Dendritic cell treated with granulocyte-macrophage colony-stimulating factor and Interleukin-4, amounts not matched to agents 40 ng/mL and 50 ng/mL, for 4 days (primary cell): ENCODE data around the gene CNN3.
"Not testable (repeated sequence)": the region's sequence is repeated elsewhere in the genome, so short reads cannot be mapped to it uniquely, and the experiment has no call there.

ENCODE experiments used
- H3K27ac Mint-ChIP-seq: one replicate; pipeline ENCODE4 v1.8.0; 2022; ENCODE audit warnings: mild to moderate bottlenecking, mixed read lengths
- H3K27me3 Mint-ChIP-seq: one replicate; pipeline ENCODE4 v1.8.0; 2022; ENCODE audit warnings: mild to moderate bottlenecking, mixed read lengths
- H3K36me3 Mint-ChIP-seq: one replicate; pipeline ENCODE4 v1.8.0; 2022; ENCODE audit warnings: low read depth, mixed read lengths
- H3K4me1 Mint-ChIP-seq: one replicate; pipeline ENCODE4 v1.8.0; 2022; ENCODE audit warnings: low read depth, mixed read lengths
- H3K4me3 Mint-ChIP-seq: one replicate; pipeline ENCODE4 v1.8.0; 2022; ENCODE audit warnings: mild to moderate bottlenecking, moderate library complexity, mixed read lengths
- H3K9me3 Mint-ChIP-seq: one replicate; pipeline ENCODE4 v1.8.0; 2022; ENCODE audit warnings: mixed read lengths
- intact Hi-C: fragments of 100-400 bp; cut with micrococcal nuclease; formaldehyde crosslinking; loops from one replicate; pipeline ENCODE4 v1.15.0; 2022

Gene CNN3

DNA sequence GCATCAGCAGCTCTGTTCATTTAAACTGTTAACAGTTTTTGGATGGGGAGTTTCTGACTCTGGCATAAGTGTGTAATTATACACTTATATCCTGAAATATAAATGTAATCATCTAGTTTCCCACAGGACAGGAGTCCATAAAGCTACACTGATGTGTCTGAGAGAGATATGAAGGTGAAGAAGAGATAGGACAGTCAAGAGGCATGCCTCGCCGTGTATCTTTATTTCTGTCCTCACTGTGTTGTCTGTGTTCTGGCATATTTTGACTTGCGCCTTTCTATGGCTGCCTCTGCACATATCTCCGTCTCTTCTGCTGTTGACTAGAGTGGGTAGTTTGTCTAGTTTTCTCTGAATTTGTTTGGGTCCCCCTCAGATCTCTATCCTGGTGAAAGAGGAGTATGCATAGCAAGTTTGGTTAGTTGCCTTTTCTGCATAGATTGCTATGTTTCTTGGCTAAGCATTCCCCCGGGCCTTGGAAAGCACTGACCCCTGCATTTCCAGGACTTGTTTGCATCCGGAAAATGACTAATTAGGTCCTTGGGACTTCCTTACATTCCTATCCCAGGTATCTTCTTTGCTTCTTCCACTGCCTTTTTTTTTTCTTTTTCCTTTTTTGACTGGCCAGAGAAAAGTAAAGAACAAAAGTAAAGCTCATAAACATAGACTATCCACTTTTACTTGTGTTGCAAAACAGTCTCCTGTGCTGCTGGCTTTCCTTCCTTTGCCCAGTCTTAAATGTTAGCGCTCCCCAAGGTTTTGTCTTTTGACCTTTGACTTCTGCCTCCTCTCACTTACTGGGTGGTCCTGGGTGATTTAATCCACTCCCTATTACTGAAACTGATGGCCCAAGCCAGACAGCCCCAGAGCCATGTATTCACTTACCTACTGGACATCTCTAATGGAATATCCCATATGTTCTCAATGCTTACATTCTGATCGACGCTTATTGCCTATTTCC is 27.6 kb upstream of the CNN3 start:
- H3K4me3 Mint-ChIP-seq = no peak overlapping the region
- no peak overlapping the region for H3K27ac Mint-ChIP-seq
- no peaks in the 10 kb centered on the region for H3K4me1 Mint-ChIP-seq
- no peaks in the 10 kb centered on the region for H3K36me3 Mint-ChIP-seq
- H3K9me3 Mint-ChIP-seq = no peaks in the 10 kb centered on the region
- intact Hi-C loops = no loop called here
- no peaks in the 10 kb centered on the region for H3K27me3 Mint-ChIP-seq

DNA sequence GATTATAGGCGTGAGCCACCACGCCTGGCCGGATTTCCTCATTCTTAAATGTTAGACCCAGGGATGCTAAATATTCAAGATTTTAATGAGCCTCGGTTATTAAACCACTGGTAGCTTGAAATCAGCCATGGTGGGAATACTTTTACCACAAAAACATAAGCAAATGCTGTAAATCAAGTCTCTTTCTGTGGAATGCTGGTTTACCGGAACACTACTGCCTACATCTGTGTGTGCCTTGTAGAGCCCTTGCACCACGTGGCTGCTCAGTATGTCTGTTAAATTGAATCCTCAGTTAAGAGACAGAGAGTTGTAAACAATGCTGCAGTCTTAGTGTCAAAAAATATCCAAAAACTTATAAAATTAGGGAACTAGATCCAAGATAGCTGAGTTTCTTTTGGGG is 26.8 kb upstream of the CNN3 start:
- Mint-ChIP-seq H3K27ac (no peak overlapping the region), H3K4me1 (no peaks in the 10 kb centered on the region), H3K36me3 (no peaks in the 10 kb centered on the region), H3K27me3 (no peaks in the 10 kb centered on the region), H3K9me3 (no peaks in the 10 kb centered on the region), H3K4me3 (no peak overlapping the region)
- intact Hi-C loops = no loop called here

DNA sequence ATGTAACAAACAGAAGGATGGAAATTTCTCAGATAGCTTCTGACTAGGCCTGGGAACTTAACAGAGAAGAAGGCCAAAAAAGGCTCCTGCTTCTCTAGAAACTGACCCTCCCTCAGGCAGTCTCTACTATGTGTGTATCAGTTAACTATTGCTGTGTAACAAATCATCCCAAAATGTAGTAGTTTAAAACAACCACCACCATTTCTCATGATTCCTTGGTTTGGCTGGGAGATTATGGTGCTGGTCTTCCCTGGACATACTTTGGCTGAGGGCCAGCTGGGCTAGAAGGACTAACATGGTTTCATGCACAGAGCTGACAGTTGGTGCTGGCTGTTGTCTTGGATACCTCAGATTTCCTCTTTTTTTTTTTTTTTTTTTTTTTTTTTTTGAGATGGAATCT is 26.2 kb upstream of the CNN3 start:
- H3K27ac Mint-ChIP-seq = no peak overlapping the region
- no peaks in the 10 kb centered on the region for H3K27me3 Mint-ChIP-seq
- no peaks in the 10 kb centered on the region for H3K4me1 Mint-ChIP-seq
- intact Hi-C loops = no loop called here
- no peaks in the 10 kb centered on the region for H3K9me3 Mint-ChIP-seq
- no peaks in the 10 kb centered on the region for H3K36me3 Mint-ChIP-seq
- H3K4me3 Mint-ChIP-seq = no peak overlapping the region

- Mint-ChIP-seq H3K36me3 (no peaks in the 10 kb centered on the region), H3K27ac (no peak overlapping the region), H3K27me3 (no peaks in the 10 kb centered on the region), H3K4me1 (no peaks in the 10 kb centered on the region), H3K9me3 (no peaks in the 10 kb centered on the region), H3K4me3 (no peak overlapping the region)
- intact Hi-C loops = no loop called here
Measured at GRCh38 chr1:94952539-94952938, 25.6 kb upstream of the CNN3 start.

DNA sequence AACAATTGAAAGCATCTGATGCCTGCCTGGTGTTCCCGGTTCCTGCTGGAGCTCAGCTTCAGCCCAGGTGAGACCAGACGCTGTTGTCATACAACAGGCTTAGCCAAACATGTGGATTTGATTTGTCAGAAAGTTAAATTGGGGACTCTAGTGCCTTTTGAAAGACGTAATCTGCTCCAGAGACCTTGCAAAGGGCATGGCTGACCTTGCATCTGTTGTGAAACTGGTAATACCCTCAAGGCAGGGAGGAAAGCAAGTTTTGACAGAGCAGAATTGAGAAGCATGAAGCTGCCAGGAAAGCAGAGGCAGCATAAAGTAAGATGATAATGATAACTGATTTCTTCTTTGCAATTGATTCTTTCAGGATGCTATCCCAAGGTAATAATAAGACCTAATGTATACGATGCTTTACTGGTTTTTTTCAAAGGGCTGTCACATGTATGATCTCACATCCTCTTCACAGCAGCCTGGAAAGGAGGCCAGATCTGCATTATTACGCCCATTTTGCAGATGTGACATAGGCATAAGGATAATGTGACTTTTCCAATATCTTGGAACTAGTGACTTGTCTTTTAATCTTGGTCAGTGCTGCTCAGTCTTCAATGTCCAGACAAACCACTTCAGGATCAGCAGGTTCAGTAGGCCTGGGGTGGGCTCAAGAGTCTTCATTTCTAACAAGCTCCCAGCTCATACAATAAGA is 24.7 kb upstream of the CNN3 start:
- Mint-ChIP-seq H3K36me3 (no peaks in the 10 kb centered on the region), H3K4me1 (no peaks in the 10 kb centered on the region), H3K9me3 (no peaks in the 10 kb centered on the region), H3K27me3 (no peaks in the 10 kb centered on the region), H3K27ac (no peak overlapping the region), H3K4me3 (no peak overlapping the region)
- intact Hi-C loops = no loop called here

DNA sequence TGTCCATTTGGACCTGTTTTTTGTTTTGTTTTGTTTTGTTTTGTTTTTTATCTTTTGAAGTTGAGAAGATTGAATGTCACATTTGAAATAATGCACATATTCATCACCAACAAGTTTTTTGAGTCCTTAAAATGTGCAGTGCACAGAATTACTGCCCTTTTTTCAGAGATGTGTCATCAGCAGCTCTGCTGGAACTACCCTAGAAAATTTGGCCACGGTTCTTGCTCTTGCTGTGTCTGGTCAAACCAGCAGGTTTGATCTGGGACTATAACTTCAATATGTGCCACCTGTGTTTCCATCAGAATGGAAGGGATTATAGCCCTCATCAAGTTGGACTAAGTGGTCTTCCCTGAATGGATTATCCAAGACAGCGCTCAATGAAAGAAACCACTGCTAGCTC is 24.1 kb upstream of the CNN3 start:
- Mint-ChIP-seq H3K4me3 (no peak overlapping the region), H3K36me3 (no peaks in the 10 kb centered on the region), H3K27ac (no peak overlapping the region), H3K27me3 (no peaks in the 10 kb centered on the region), H3K4me1 (no peaks in the 10 kb centered on the region), H3K9me3 (no peaks in the 10 kb centered on the region)
- intact Hi-C loops = no loop called here

DNA sequence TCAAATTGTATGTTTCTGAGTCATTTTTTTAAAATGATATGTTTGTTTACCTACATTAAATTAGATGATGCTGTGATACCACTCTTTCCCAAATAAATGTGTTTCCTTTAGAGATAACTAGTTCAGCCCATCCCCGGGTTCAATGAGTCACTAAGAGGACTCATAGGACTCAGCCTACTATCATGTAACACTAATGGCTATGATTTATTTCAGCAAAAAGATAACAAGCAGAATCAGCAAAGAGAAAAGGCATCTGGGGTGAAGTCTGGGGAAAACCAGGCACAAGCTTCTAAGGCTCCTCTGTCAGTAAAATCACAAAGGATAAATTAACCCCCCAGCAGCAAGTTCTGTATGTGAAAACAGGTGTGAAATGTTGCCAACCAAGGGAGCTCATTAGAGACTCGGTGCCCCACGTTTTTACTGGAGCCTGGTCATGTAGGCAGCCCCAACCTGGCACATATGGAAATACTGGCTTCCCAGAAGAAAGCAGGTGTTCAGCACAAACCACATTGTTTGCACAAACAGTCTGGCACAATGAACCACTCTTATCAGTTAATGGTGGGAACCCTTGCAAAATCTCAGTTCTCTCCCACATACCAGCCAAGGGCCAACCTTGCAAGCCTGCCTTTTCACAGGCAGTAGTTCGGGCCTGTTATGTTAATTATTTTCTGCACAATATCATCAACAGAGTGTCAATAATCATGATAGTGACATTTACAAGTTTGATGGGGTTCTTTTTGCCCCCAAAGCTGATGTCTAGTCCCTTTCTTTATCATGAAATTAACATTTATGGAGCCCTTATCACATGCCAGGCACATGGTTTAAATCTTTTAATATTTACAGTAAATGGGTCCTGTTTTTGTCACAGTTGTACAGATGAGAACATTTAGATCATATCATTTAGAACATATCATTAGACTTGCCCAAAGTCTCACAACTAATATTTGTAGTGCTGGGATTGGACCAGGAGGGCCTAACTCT is 23.1 kb upstream of the CNN3 start:
- intact Hi-C loops = no loop called here
- Mint-ChIP-seq H3K4me3 (no peak overlapping the region), H3K27ac (no peak overlapping the region), H3K36me3 (no peaks in the 10 kb centered on the region), H3K4me1 (no peaks in the 10 kb centered on the region), H3K27me3 (no peaks in the 10 kb centered on the region), H3K9me3 (no peaks in the 10 kb centered on the region)

DNA sequence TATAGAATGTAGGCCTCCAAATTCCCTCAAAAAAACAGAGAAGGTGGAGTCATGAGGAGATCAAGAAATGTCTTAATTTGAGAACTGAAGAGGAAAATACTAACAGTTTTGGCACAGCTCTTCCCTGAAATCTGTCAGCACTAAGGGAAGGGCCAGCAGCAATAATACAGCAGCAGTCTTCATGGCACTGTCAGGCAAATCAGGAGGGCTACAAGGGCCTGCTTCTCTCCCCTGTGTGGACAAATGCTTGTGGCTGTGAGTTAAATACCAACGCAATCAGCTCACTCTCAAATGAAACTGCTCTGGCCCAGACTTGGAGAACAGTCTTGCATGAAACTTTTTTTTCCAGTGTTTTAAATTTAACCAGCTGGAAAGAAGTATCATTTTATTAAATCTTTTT is 20.5 kb upstream of the CNN3 start:
- Mint-ChIP-seq H3K9me3 (no peaks in the 10 kb centered on the region), H3K36me3 (no peaks in the 10 kb centered on the region), H3K27ac (no peak overlapping the region), H3K4me3 (no peak overlapping the region), H3K27me3 (no peaks in the 10 kb centered on the region), H3K4me1 (no peaks in the 10 kb centered on the region)
- intact Hi-C loops = no loop called here

DNA sequence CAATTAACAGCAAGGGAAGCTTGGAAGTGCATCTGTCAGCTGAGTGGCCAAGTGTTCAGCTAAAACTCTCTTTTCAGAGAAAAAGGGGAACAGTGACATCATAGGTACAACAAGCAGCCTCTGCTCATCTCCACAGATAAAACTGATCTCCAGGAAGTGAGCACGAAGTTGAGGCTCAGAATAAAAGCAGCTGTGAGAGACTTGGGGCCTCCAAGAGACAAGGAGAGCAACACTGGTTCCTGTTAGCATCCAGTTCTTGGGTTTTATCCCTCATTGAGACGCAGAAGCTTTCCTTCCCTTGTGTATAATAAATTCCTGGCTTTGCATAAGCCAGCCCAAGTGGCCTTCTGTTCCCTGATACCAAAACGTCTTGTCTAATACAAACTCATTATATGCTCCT is 20.0 kb upstream of the CNN3 start:
- intact Hi-C loops = no loop called here
- Mint-ChIP-seq H3K36me3 (no peaks in the 10 kb centered on the region), H3K27me3 (no peaks in the 10 kb centered on the region), H3K4me1 (no peaks in the 10 kb centered on the region), H3K4me3 (no peak overlapping the region), H3K27ac (no peak overlapping the region), H3K9me3 (no peaks in the 10 kb centered on the region)

DNA sequence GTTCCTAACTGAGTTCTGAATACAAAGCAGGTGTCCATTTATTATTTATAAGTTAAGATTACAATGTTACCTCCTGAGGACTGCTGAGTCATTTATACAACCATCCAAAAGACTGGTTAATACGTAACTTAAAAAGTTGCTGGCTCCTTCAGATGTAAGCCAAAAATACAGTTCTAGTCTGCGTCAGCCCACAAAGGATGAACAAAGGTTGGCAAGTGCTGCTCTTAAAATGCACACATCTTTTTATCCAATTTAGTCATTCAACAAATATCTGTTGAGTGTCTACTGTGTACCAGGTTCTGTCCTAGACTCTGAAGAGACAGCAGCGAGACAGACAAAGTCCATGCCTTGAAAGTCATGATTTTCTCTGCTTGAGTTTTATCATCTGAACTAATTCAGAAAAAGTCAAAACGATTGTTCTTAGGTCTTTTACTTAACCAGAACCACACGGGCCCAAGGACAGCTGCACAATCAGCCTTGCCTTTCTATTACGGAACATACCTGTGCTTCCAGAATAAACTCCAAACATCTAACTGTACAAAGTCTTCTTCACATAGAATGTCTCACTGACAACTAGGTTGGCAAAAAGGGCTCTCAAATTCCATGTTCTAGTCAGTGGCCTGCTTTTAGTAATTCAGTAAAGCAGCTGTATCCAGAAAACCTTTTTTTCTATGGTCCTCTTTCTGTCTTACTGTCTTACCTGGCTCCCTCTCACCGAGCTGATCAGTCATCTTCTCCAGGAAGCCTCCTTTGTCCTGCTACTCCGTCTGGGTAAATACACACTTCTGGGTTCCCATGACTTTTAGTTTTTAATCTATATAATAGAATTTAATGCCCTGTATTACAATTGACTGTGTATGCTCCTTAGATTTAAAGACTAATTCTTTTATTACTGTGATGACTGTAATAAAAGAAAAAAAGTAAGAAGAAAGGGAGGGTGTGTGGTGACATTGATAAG is 15.5 kb upstream of the CNN3 start:
- H3K36me3 Mint-ChIP-seq = no peaks in the 10 kb centered on the region
- H3K27ac Mint-ChIP-seq = no peak overlapping the region
- no peaks in the 10 kb centered on the region for H3K9me3 Mint-ChIP-seq
- intact Hi-C loops = no loop called here
- H3K4me3 Mint-ChIP-seq = no peak overlapping the region
- no peaks in the 10 kb centered on the region for H3K4me1 Mint-ChIP-seq
- peaks cover 2% of the 10 kb centered on the region for H3K27me3 Mint-ChIP-seq

DNA sequence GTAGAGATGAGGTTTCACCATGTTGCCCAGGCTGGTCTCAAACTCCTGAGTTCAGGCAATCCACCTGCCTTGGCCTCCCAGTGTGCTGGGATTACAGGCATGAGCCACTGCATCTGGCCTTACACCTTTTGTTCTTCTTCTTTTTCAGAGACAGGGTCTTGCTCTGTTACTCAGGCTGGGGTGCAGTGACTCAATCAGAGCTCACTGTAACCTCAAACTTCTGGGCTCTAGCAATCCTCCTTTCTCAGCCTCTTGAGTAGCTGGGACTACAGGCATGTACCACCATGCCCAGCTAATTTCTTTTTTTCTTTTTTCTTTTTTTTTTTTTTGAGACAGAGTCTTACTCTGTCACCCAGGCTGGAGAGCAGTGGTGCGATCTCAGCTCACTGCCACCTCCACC is 14.6 kb upstream of the CNN3 start:
- H3K36me3 Mint-ChIP-seq, H3K27me3 Mint-ChIP-seq, H3K27ac Mint-ChIP-seq, intact Hi-C loops, H3K4me3 Mint-ChIP-seq, H3K9me3 Mint-ChIP-seq, H3K4me1 Mint-ChIP-seq: not testable (repeated sequence)

- Mint-ChIP-seq H3K27me3 (peaks cover 4% of the 10 kb centered on the region), H3K4me3 (no peak overlapping the region), H3K9me3 (no peaks in the 10 kb centered on the region), H3K36me3 (no peaks in the 10 kb centered on the region), H3K4me1 (no peaks in the 10 kb centered on the region), H3K27ac (no peak overlapping the region)
- intact Hi-C loops = no loop called here
Measured at GRCh38 chr1:94940738-94941137, 13.8 kb upstream of the CNN3 start.

DNA sequence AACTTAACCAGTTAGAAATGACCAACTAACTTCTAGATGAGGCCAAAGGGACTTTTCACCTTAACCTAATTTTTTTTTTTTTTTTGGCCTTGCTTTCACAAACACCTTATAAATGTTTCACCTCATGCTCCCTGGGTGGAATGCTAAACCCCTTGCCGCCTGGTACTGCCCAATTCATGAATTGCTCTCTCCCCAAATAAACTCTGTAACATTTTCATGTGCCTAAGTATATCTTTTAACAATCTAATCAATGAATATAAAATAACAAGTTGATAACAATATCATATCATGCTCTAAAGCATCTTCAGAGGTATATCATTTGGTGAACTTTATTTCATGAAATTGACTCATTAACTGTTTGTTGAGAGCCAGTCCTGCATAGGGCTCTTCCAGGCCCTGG is 10.9 kb upstream of the CNN3 start:
- Mint-ChIP-seq H3K27me3 (peaks cover 7% of the 10 kb centered on the region), H3K4me1 (no peaks in the 10 kb centered on the region), H3K27ac (no peak overlapping the region), H3K9me3 (no peaks in the 10 kb centered on the region), H3K36me3 (no peaks in the 10 kb centered on the region), H3K4me3 (no peak overlapping the region)
- intact Hi-C loops = no loop called here
